Kidney tubule cell (primary cell): Measurements from ENCODE around the gene CARMIL3.
A peak's percentile ranks its signal among the peaks of the same experiment; 100 is the strongest.
"Not testable (repeated sequence)": the region's sequence is repeated elsewhere in the genome, so short reads cannot be mapped to it uniquely, and the experiment has no call there.

ENCODE experiments used
- DNase-seq: peaks from one replicate; pipeline ENCODE4 v3.0.0-alpha.2; 2018; ENCODE audit warnings: low spot score

The CARMIL3 gene, protein sequence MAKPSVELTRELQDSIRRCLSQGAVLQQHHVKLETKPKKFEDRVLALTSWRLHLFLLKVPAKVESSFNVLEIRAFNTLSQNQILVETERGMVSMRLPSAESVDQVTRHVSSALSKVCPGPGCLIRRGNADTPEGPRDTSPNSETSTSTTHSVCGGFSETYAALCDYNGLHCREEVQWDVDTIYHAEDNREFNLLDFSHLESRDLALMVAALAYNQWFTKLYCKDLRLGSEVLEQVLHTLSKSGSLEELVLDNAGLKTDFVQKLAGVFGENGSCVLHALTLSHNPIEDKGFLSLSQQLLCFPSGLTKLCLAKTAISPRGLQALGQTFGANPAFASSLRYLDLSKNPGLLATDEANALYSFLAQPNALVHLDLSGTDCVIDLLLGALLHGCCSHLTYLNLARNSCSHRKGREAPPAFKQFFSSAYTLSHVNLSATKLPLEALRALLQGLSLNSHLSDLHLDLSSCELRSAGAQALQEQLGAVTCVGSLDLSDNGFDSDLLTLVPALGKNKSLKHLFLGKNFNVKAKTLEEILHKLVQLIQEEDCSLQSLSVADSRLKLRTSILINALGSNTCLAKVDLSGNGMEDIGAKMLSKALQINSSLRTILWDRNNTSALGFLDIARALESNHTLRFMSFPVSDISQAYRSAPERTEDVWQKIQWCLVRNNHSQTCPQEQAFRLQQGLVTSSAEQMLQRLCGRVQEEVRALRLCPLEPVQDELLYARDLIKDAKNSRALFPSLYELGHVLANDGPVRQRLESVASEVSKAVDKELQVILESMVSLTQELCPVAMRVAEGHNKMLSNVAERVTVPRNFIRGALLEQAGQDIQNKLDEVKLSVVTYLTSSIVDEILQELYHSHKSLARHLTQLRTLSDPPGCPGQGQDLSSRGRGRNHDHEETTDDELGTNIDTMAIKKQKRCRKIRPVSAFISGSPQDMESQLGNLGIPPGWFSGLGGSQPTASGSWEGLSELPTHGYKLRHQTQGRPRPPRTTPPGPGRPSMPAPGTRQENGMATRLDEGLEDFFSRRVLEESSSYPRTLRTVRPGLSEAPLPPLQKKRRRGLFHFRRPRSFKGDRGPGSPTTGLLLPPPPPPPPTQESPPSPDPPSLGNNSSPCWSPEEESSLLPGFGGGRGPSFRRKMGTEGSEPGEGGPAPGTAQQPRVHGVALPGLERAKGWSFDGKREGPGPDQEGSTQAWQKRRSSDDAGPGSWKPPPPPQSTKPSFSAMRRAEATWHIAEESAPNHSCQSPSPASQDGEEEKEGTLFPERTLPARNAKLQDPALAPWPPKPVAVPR (N-terminal part only)

GRCh38 chr14:24051789-24052655 is at the start of gene CARMIL3:
TSS of gene CARMIL3 (plus strand) at chr14:24052009. CDS start at chr14:24052154, 145 bp downstream.
- peak; percentile 54 for DNase-seq

- DNase-seq, result not testable (repeated sequence)
Observed at GRCh38 chr14:24006471-24006816, 45.4 kb upstream of the CARMIL3 start.

DNA sequence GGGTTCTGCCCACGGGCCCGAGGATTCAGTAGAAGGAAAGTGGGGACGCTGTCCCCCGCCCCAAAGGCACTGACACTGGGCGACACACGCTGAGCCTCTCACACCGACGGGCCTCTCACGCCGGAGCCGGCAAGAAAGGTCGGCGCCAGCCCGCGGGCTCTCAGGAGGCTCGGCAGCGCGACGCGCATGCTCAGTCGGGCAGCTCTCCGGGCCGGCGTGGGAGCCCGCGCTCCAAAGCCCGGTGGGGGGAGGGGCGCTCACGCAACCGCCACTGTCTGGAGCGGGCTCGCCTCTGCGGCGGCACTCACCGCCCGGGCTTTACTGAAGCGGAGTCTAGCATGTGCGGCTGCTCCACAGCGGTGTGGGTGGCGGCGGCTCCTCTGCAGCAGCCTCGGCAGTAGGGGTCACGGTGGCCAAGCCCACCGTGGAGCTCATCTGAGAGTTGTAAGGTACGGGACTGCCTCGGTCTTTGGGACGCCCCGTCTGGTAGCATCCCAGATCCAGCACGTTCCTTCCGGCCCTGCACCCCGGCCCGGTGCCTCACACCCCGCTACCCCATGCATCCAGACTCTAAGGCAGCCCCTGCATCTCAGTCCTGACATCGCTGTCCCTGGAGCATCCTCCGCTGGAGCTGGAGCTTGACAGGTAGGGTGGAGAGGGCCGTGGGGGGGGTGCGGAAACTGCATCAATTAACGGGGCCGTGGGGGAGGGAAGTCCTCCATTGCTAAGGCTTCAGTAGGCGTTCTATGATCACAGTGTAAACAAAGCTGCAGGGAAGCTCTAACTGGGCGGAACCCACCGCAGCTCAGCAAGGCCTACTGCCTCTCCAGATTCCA is 44.8 kb upstream of the CARMIL3 start:
- not testable (repeated sequence) for DNase-seq

GRCh38 chr14:24011051-24011450 is 40.8 kb upstream of the CARMIL3 start:
- no peak for DNase-seq

DNA sequence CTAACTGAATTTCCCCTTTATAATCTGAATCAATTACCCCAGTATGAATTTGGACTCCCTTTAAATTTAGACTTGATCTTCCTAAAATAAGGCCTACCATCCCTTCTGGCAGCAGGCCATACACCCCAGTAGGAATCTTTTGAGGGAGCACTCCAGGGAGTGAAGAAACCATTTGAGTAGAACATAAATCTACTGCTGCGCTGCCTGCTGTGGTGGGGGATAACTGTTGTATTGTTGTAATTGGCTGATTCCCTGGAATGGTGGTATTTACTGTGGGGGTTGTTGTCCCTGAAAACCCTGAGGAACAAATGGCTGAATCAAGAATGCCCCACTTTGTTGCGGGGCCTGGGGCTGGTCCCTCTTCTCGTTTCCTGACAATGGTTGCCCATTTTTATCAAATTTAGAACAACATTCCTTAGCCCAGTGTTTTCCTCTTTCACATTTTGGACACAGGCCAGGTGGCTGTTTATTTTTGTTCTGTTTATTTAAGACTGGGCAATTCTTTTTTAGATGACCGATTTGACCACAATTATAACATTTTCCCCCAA is 39.0 kb upstream of the CARMIL3 start:
- DNase-seq, result not testable (repeated sequence)

GRCh38 chr14:24013654-24014514 is 37.9 kb upstream of the CARMIL3 start:
- peak; percentile 78 for DNase-seq

DNA sequence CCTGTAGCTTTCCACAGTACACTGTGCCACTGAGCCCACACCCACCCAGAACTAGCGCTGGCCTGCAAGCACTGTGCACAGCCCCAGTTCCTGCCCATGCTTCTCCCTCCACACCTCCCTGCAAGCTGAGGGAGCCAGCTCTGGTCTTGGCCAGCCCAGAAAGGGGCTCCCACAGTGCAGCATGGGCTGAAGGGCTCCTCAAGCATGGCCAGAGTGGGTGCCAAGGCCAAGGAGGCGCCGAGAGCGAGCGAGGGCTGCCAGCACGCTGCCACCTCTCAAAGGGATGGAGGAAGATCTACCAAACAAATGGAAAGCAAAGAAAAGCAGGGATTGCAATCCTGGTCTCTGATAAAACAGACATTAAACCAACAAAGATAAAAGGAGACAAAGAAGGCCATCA is 36.1 kb upstream of the CARMIL3 start:
- not testable (repeated sequence) for DNase-seq

DNA sequence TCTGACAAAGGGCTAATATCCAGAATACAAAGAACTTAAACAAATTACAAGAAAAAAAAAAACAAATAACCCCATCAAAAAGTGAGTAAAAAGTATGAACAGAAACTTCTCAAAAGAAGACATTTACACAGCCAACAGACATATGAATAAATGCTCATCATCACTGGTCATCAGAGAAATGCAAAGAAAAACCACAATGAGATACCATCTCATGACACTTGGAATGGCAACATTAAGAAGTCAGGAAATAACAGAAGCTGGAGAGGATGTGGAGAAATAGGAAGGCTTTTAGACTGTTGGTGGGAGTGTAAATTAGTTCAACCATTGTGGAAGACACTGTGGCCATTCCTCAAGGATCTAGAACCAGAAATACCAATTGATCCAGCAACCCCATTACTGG is 32.8 kb upstream of the CARMIL3 start:
- DNase-seq, result not testable (repeated sequence)

- DNase-seq, result peak; percentile 17
Observed at GRCh38 chr14:24019944-24020343, 31.9 kb upstream of the CARMIL3 start.

GRCh38 chr14:24020520-24020919 is 31.3 kb upstream of the CARMIL3 start:
- DNase-seq, result not testable (repeated sequence)

- DNase-seq, result not testable (repeated sequence)
Observed at GRCh38 chr14:24024939-24025418, 26.8 kb upstream of the CARMIL3 start.

GRCh38 chr14:24029687-24030086 is 22.1 kb upstream of the CARMIL3 start:
- not testable (repeated sequence) for DNase-seq

GRCh38 chr14:24031331-24031730 is 20.5 kb upstream of the CARMIL3 start:
- DNase-seq, result not testable (repeated sequence)

GRCh38 chr14:24032727-24033418 is 18.9 kb upstream of the CARMIL3 start:
- peak; percentile 68 for DNase-seq

- not testable (repeated sequence) for DNase-seq
Observed at GRCh38 chr14:24035769-24036168, 16.0 kb upstream of the CARMIL3 start.

DNA sequence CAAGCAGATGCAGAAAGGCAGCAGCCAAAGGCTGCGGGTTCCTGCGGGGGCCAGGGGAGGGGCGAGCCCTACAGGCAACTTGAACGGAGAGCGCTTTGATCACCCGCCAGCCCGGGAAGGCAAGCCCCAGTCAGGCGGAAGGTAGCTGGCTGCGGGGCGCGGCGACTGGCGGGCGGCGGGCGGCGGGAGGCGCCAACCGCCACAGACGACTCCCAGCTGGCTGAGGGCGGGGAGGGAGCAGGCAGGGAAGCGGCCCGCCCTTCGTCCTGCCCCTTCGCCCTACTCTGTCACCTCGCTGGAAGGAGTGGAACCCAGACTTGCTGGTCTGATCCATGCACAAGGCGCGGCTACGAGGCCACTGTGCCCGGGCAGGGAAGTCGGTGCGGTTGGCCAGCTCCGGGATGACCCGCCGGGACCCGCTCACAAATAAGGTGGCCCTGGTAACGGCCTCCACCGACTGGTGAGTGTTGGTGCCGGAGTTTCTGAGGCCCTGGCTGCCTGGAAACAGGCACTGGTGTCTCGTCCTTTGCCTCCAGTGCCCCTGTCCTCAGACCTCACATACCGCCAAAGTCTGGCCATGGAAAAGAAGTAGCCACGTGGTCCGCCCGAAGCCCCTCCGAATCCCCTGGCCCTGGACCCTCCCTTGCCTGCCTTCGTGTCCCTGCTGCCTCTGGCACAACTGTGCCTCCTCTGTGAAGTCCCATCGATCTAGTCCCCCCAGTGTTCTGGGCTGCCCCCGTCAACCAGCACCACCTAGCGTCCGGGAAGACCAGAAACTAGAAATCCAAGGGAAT is 15.4 kb upstream of the CARMIL3 start:
- peak; percentile 86 for DNase-seq
